DMS153 treated with DMSO at 0.1 percent for 48 hours (cell line): ENCODE data around the gene STON2.

ENCODE experiments used
- DNase-seq: peaks from one replicate; lab custom pipeline; 2025; ENCODE audit not compliant: unreplicated experiment; lab: John Stamatoyannopoulos, UW

STON2 gene

GRCh38 chr14:81305065-81305464 is 95.1 kb downstream of the STON2 start:
- no peak for DNase-seq

DNA sequence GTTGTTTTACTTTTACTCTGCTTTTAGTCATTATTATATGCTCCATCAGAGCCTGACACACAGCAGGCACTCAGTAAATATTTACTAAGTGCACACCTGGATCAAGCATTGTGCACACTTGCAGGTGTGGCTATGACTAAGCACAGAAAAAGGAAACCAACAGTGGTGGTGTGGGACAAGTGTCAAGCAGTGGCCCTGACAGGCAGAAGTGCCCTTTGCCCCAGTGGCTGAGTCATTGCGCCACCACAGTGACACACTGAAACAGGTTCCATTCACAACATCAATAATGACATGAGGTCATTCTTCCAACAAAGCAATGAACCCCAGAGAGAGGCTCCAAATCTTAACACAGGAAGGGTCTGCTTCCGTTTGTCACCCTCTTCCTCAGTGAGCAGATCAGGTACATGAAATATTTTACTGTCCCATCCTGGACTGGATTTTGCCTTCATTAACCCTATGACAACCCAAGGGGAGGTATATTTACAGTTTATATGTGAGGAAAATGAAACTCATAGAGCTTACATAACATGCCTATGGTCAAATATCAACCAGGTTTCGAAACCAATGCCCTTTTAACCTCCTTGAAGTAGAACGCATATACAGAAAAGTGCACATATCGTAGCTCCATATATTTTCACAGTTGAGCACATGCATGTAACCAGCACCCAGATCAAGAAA is 96.7 kb downstream of the STON2 start:
- DNase-seq: peak; percentile 61

DNA sequence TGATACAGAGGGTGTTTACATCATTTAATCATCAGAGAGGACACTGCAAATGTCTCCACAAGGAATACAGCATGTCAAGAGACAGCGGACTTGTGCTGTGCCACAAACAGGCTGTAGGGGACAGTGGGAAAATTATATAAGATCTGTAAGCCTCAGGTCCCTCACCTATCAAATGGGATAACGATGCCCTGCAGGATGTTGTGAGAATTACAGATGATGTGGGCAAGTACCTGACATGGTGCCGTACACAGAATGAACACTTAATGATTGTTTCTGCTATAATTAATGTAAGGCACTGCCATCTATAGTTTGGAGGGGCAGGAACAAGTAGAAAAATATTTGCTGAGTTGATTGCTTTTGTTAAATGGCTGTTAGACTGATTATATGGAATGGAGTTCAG is 97.5 kb downstream of the STON2 start:
- peak; percentile 8 for DNase-seq

DNA sequence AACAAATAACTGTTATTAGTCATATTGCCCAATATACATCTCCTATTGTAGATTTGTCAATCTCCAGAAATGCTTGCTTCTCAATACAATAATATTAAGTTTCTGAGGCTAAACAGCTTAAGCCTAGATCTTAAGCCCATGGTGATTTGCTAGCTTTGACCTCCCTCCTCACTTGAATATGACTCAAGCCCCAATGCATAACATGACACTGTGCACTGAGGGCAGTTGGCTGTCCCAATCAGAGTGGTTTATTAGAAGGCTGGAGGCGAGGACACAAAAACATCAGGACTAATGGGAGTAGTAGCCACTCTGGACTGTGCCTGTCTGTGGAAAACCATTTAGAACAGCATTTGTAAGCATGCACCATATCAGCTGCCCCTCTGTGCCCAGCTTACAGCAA is 98.3 kb downstream of the STON2 start:
- DNase-seq: no peak

DNA sequence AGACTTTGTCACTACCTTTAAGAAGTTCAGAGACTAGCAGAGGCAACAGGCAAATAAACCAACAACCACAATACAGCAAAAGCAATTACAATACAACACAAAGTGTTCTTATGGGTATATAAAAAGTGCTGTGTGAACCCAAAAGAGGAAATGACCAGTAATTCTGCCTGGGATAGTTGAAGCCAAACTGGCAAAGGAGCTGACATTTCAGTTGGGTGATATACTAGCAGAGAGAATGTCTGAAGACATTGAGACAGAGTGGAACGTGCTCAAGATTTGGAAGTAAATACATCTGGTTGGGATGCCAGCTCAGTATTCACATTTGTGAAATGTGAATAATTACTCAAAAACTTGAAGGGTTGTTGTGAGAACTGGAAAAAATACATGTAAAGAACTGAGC is 98.8 kb downstream of the STON2 start:
- no peak for DNase-seq

- no peak for DNase-seq
Observed at GRCh38 chr14:81298911-81299310, 101.2 kb downstream of the STON2 start.

DNA sequence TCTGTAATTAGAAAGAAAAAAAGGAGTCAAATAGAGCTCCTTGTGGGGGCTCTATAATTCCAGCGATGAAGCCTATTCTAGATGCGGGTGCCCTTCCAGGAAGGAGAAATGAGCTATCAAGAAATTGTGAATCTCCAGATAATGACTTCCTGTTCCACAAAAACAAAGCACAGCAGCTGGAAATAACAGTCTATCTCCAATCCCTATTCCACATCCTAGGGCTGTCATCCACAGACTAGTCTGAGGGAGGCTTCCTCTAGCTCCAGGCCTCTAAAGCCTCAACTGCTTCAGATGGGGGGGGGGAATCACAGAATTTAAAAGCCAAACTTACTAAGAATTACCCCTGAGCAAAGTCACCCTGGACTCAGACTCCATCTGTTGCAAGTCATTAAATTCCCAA is 102.0 kb downstream of the STON2 start:
- DNase-seq: no peak

DNA sequence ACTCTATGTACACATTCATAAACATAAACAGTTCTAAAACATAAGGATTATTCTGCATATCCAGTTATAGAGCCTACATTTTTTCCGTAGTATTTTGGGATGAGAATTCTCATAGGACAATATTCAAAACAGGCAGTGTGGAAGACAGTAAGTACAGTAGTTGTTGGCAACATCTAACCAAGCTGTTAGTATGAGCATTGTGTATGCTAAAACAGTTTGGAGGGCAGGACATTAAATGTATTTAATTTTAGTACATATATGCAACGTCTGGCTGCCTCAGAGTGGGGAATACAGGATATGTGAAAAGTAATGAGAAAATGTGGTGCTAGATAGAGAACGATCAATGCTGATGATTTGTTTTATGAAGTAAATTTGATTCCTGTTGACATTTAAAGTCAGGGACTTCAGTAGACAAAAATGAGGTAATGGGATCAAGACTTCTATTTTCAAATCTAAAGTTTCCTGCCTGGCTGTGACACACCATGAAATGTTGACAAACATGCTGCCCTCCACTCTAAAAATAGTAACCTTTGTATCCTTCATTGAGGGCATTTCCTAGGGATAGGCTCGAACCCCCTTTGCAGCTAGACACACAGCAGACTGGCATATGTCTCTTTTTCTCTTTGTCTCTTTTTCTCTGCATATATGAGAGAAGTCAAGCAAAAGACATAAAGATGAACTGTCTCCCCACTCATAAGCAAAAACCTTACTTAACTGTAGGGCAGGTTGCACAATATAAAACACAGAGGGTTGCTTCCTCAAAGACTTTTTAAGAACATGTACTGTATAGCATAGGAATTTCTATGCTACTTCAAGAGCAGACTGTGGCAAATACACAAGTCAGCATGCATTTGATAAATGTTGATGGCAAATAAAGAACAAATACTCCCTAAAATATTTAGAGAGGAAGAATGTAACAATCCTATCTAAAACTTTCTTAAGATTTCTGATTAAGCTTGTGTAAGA is 103.9 kb downstream of the STON2 start:
- no peak for DNase-seq

DNA sequence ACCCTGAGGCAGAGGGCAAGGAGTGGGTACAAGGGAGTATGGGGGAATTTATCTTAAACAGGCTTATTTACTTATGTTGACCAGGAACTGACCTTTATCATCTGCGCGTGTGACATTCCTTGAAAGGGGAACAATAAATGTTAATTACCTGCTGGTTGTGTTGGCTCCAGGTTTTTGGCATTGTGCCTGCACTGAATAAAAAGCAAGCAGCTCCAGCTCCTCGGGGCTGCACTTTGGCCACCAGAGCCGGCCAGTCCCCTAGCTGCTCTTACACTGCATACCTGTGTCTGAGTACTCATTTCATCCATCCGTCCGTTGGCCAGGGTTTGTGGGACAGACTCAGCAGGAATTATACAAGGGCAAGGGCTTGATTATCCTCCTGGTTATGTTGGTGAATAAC is 110.6 kb downstream of the STON2 start:
- no peak for DNase-seq

- DNase-seq: no peak
Observed at GRCh38 chr14:81286574-81287370, 113.4 kb downstream of the STON2 start.

DNA sequence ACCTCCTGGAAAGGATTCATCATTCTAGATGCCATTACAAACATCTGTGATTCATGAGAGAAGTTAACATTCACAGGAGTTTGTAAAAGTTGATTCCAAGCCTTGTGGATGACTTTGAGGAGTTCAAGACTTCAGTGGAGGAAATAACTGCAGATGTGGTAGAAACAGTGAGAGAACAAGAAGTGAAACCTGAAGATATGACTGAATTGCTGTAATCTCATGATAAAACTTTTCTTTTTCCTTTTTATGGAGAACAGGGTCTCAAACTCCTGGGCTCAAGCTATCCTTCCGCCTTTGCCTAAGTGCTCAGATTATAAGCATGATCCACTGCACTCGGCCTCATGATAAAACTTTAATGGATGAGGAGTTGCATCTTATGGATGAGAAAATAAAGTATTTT is 114.9 kb downstream of the STON2 start:
- DNase-seq: no peak

DNA sequence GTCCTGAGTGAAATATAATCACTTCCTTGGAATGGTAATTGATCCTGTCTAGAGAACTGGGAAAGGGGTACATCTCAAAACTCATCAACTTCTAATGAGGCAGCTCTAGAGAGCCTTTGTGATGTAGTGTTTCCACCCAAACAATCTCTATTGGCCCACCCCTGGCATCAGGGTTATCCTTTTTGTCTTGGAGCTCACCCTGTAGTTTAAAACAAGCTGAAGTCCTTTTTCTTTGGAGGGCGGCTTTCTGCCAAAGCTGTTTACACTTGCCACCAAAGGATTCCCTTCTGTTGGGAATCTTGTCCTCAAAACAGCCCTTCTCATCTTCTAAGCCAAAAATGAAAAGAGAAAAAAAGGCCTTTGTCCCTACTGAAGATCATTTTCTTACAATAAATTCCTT is 118.8 kb downstream of the STON2 start:
- DNase-seq: no peak

GRCh38 chr14:81280136-81280791 is 119.9 kb downstream of the STON2 start:
- no peak for DNase-seq

GRCh38 chr14:81277096-81277495 is 123.0 kb downstream of the STON2 start:
- DNase-seq: no peak

GRCh38 chr14:81276073-81277069 is 123.8 kb downstream of the STON2 start:
- peak; percentile 66 for DNase-seq

DNA sequence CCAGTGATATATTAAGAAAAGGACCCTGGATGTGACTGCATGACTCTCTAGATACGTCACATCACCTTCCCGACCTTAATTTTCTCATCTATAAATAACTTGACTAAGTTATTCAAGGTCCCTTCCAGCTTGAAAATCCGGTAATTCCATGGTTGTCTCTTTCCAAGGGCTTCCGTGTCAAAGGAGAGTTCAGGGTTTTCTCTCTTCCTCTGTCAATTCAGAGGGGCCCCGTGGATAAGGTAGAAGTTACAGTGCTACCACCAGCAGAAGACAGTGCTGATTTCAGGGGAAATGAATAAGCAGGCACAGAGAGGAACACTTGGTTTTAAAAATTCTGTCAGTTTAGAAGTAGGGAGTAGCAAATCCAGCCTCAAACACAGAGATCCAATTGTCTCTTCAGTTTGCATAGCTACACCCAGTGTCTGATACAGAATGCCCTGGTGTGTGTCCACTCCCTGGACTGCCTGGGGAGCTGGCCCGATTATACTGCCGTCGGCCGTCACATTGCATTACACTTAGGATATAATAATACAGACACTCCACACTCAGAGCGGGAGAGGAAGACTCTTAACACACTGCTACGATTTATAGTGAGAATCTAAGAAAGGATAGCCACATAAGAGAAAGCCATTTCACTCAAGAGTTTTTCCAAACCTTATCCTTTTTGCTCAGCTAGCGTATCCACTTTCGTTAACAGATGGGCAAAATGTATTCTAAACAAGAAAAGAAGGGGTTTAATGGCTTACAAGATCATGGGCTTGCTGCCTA is 124.6 kb downstream of the STON2 start:
- DNase-seq: no peak

DNA sequence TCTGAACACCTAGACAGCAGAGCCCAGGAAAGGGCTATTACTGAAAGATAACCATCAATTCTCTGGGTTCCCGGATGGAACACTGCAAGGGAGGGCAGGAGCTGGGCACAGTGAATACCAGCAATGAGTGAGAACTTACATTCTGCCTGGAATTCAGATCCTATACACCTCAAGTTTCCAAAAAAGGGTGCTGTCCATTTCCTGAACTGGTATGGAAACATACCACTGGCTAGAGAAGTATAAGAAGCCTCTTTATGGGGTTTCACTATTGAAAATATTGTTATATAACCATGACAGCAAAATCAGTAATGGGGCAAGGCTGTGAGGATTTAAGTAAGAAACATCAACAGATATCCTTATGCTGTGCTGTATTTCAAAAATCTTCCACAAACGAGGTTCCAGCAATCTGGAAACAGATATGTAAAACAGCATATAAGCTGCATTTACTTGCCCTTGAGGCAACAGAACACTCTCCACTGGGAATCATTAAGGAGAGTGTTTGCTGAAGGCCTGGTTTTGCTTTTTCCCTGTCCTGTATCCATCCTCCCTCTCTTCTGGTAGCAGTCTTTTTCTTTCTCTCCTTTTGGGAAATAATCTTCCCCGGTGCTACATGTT is 126.1 kb downstream of the STON2 start:
- no peak for DNase-seq

DNA sequence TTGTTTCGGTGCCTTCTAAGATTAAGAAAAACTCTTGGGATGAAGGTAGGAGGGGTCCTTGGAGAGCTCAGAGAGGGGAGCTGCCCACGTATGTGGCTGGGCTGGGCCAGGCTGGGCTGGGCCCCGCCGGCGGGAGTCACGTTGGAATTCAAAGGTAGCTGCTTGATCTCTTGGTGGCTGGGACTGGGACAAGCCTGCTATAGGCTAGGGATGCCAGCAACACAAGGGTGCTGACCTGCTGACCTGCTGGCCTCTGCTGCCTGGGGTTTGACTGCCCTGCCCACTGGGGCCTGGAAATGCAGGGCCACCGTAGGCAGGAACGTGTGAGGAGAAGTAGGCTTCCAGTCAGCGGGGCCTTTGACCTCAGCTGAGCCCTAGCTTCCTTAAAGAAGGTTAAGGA is 126.6 kb downstream of the STON2 start:
- DNase-seq: no peak

DNA sequence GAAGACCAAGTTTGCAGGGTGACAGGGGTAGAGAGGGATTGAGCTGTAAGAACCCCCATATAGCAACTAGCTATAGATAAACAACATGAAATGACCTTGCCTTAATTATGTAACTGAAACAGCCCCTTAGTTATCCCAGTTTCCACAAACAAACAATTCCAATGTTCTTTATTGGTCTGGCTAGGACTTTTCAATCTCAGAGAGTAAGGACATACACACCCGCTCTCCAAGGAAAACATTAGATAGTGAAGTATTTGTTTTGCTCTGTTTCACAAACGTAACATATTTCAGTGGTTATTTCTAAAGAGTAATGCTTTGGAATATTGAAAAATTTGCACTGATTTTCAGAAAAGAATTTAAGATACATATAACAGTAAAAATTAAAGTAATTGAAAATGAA is 127.8 kb downstream of the STON2 start:
- DNase-seq: no peak
